ENCODE results near the gene VMP1.

GRCh38 chr17:59719526-59719925, 12.1 kb downstream of the VMP1 start:
- TF ChIP-seq CTCF (IDR thresholded peaks at IDR 0.05; ENCODE audit: insufficient read depth, low read length) (no peak), GABPA (IDR thresholded peaks at IDR 0.05; ENCODE audit: low read depth) (no peak), REST (IDR thresholded peaks at IDR 0.05; ENCODE audit: insufficient replicate concordance, low read depth) (no peak)
